GM21737 (cell line): ENCODE measurements around the gene ROM1.
"Not testable (repeated sequence)": the region's sequence is repeated elsewhere in the genome, so short reads cannot be mapped to it uniquely, and the experiment has no call there.

Source experiments
- ATAC-seq: cut with Tn5 transposase; IDR thresholded peaks from one replicate; pipeline ENCODE4 v1.9.1; 2021; ENCODE audit warnings: mild to moderate bottlenecking, moderate library complexity; ENCODE audit not compliant: unreplicated experiment

Gene ROM1

GRCh38 chr11:62585356-62585755 is 27.7 kb upstream of the ROM1 start:
- ATAC-seq: not testable (repeated sequence)

GRCh38 chr11:62588966-62589637 is 24.0 kb upstream of the ROM1 start:
- no peak for ATAC-seq

- ATAC-seq: peak; percentile 73
Measured at GRCh38 chr11:62591448-62592145, 21.5 kb upstream of the ROM1 start, which contains the start of gene TUT1. TSS of gene TUT1 (minus strand) at chr11:62591523. CDS start at chr11:62591485, 38 bp downstream.

- ATAC-seq: no peak
Measured at GRCh38 chr11:62592146-62592815, 20.8 kb upstream of the ROM1 start.

GRCh38 chr11:62592989-62593421 is 20.1 kb upstream of the ROM1 start:
- ATAC-seq: no peak

- ATAC-seq: no peak
Measured at GRCh38 chr11:62593434-62594044, 19.5 kb upstream of the ROM1 start.

GRCh38 chr11:62595124-62595523 is 17.9 kb upstream of the ROM1 start:
- ATAC-seq: no peak

GRCh38 chr11:62599069-62599696 is 13.9 kb upstream of the ROM1 start:
- ATAC-seq: peak; percentile 40

- ATAC-seq: no peak
Measured at GRCh38 chr11:62599901-62600300, 13.2 kb upstream of the ROM1 start.

GRCh38 chr11:62600367-62601121 is 12.5 kb upstream of the ROM1 start:
- no peak for ATAC-seq

- ATAC-seq: no peak
Measured at GRCh38 chr11:62601122-62601371, 12.0 kb upstream of the ROM1 start.

GRCh38 chr11:62601372-62602140 is 11.5 kb upstream of the ROM1 start, which contains the start of gene MTA2:
TSS of gene MTA2 (minus strand) at chr11:62601865. CDS start at chr11:62601450, 415 bp downstream.
- peak; percentile 70 for ATAC-seq

- no peak for ATAC-seq
Measured at GRCh38 chr11:62602141-62603071, 10.7 kb upstream of the ROM1 start.

GRCh38 chr11:62603072-62603408 is 10.0 kb upstream of the ROM1 start:
- ATAC-seq: no peak

GRCh38 chr11:62603776-62604299 is 9.2 kb upstream of the ROM1 start:
- no peak for ATAC-seq

GRCh38 chr11:62604460-62605120 is 8.5 kb upstream of the ROM1 start:
- no peak for ATAC-seq

GRCh38 chr11:62605467-62605866 is 7.6 kb upstream of the ROM1 start:
- no peak for ATAC-seq

GRCh38 chr11:62605902-62606301 is 7.2 kb upstream of the ROM1 start:
- no peak for ATAC-seq
